Chondrocyte (in vitro differentiated cells): ENCODE results near the gene PROC. TPM values are rescaled to one million over a fixed set of nuclear protein-coding genes. Genes with fewer than 3 reads are reported as not detected.

Source experiments
- DNase-seq: peaks from one replicate; pipeline ENCODE4 v3.0.0; 2021; ENCODE audit warnings: mixed read lengths, low spot score
- H3K27ac Mint-ChIP-seq: one replicate; pipeline ENCODE4 v1.8.0; 2021; ENCODE audit warnings: mild to moderate bottlenecking, moderate library complexity, mixed read lengths; ENCODE audit not compliant: unreplicated experiment
- H3K27me3 Mint-ChIP-seq: 2 replicates; pipeline ENCODE4 v1.8.0; 2021; ENCODE audit warnings: low read depth, mixed read lengths
- H3K36me3 Mint-ChIP-seq: 2 replicates; pipeline ENCODE4 v1.8.0; 2021; ENCODE audit warnings: low read depth, mixed read lengths
- H3K4me1 Mint-ChIP-seq: 2 replicates; pipeline ENCODE4 v1.8.0; 2021; ENCODE audit warnings: low read depth, mild to moderate bottlenecking, mixed read lengths
- H3K4me3 Mint-ChIP-seq: one replicate; pipeline ENCODE4 v1.8.0; 2021; ENCODE audit warnings: mild to moderate bottlenecking, moderate library complexity, mixed read lengths; ENCODE audit not compliant: unreplicated experiment
- H3K9me3 Mint-ChIP-seq: 2 replicates; pipeline ENCODE4 v1.8.0; 2021; ENCODE audit warnings: low read depth, mixed read lengths
- total RNA-seq: library from RNA; stranded (reverse); gene quantifications from 3 replicates; pipeline ENCODE4 v1.2.1, GENCODE V29; 2021
- TF ChIP-seq, protein P1 (sequence below): fragments of 200-600 bp; sonication (generic); IDR thresholded peaks from 2 replicates; pipeline ENCODE4 v1.5.0; 2021; ENCODE audit warnings: antibody characterized with exemption, mild to moderate bottlenecking, moderate library complexity

Gene PROC
- total RNA-seq, 1 donor from 2014 or later: 2.7 TPM

DNA sequence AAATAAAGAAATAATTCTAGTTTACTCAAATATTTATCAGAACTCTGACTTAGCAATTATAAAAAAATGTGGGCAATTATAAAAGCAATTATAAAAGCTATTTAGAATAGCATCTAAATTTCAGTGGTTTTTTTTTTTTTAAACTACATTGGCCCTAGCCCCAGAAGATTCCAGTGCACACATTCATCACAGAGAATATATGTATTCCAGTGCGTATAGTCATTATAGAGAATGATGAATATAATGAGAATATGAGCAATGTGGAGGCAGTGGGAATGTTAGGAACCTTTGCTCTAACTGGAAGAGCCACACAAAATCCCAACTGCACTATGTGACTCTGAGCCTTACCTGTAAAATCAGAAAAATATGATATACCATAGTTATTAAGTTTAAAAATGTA is 41.0 kb upstream of the PROC start:
- H3K27ac Mint-ChIP-seq: no peak overlapping the region
- H3K4me1 Mint-ChIP-seq: peaks cover 32% of the 10 kb centered on the region
- no peaks in the 10 kb centered on the region for H3K27me3 Mint-ChIP-seq
- DNase-seq: no peak
- peaks cover 14% of the 10 kb centered on the region for H3K9me3 Mint-ChIP-seq
- H3K4me3 Mint-ChIP-seq: no peak overlapping the region
- TF ChIP-seq, protein P1, sequence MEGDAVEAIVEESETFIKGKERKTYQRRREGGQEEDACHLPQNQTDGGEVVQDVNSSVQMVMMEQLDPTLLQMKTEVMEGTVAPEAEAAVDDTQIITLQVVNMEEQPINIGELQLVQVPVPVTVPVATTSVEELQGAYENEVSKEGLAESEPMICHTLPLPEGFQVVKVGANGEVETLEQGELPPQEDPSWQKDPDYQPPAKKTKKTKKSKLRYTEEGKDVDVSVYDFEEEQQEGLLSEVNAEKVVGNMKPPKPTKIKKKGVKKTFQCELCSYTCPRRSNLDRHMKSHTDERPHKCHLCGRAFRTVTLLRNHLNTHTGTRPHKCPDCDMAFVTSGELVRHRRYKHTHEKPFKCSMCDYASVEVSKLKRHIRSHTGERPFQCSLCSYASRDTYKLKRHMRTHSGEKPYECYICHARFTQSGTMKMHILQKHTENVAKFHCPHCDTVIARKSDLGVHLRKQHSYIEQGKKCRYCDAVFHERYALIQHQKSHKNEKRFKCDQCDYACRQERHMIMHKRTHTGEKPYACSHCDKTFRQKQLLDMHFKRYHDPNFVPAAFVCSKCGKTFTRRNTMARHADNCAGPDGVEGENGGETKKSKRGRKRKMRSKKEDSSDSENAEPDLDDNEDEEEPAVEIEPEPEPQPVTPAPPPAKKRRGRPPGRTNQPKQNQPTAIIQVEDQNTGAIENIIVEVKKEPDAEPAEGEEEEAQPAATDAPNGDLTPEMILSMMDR: no peak
- peaks cover 2% of the 10 kb centered on the region for H3K36me3 Mint-ChIP-seq

DNA sequence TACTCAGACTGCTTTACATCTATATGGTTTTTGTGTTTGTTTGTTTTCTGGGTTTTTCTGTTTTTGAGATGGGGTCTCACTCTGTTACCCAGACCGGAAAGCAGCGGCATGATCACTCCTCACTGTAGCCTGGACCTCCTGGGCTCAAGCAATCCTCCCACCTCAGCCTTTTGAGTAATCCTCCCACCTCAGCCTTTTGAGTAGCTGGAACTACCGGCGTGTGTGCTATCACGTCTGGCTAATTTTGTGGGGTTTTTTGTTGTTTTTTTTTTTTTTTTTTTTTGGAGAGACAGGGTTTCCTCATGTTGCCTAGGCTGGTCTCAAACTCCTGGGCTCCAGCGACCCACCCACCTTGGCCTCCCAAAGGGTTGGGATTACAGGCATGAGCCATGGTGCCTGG is 39.5 kb upstream of the PROC start:
- H3K27ac Mint-ChIP-seq: no peak overlapping the region
- TF ChIP-seq, protein P1: no peak

DNA sequence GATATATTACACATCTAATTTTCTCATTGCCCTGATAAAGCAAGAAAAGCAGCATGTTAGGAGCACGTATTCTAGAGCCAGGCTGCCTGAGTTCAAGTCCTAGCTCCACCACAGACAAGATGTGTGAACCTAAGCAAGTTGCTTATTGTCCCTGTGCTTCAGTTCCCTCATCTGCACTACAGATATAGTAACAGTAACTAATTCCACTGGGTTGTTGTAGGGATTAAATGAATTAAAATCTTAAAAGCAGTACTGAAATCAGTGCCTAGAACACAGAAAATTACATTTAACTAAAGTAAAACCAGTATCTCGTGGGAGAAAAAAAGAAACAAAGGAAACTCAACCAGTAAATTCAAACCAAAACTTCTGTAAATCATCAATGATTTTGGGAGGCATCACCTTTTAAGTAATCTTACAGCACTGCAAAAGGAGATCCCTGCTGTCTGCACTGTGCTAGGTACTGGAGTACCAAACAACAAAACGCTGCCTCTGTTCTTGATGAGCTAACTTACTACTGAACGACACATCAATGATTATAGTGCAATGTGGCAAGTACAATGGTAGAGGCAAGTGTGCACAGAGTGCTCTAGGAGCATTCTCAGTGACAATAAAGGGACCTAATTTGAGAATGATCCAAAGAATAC is 38.4 kb upstream of the PROC start:
- H3K27me3 Mint-ChIP-seq: no peaks in the 10 kb centered on the region
- TF ChIP-seq, protein P1: no peak
- no peak for DNase-seq
- no peak overlapping the region for H3K27ac Mint-ChIP-seq
- H3K9me3 Mint-ChIP-seq: no peaks in the 10 kb centered on the region
- no peaks in the 10 kb centered on the region for H3K36me3 Mint-ChIP-seq
- H3K4me3 Mint-ChIP-seq: no peak overlapping the region
- peaks cover 52% of the 10 kb centered on the region for H3K4me1 Mint-ChIP-seq

More for the DNA sequence above, 39.5 kb upstream of the PROC start:
- Mint-ChIP-seq H3K4me1 (peaks cover 44% of the 10 kb centered on the region), H3K27me3 (no peaks in the 10 kb centered on the region), H3K4me3 (no peak overlapping the region), H3K9me3 (peaks cover 4% of the 10 kb centered on the region), H3K36me3 (no peaks in the 10 kb centered on the region)
- DNase-seq: no peak

DNA sequence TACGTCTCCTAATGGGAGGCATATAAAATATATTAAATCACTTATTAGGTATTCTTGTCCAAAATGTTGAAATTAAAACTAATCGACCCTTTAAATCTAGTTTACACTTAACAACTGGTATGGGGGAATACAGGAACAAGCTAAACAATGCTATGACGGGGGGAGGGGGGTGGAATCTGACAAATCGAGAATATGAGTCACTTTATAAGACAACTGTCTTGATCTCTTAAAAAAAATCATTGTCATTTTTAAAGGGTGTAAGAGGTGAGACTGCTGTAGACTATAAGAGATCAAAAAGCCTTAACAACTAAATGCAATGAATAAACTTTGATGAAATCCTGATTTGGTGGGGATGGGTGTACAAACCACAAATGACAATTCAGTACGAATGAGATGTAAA is 36.5 kb upstream of the PROC start:
- H3K36me3 Mint-ChIP-seq: no peaks in the 10 kb centered on the region
- H3K4me3 Mint-ChIP-seq: no peak overlapping the region
- no peaks in the 10 kb centered on the region for H3K27me3 Mint-ChIP-seq
- peaks cover 71% of the 10 kb centered on the region for H3K4me1 Mint-ChIP-seq
- TF ChIP-seq, protein P1: no peak
- no peak for DNase-seq
- peak overlapping the region; percentile 18 for H3K27ac Mint-ChIP-seq
- no peaks in the 10 kb centered on the region for H3K9me3 Mint-ChIP-seq

DNA sequence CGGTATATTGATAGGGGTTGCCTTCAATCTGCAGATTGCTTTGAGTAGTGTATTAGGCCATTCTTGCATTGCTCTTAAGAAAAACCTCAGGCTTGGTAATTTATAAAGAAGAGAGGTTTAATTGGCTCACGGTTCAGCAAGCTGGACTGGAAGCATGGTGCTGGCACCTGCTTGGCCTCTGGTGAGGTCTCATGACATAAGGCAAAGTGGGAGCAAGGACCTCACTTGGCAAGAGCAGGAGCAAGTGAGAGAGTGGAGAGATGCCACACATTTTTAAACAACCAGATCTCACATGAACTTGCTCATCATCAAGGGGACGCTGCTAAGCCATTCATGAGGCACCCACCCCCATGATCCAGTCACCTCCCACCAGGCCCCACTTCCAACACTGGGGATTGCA is 35.4 kb upstream of the PROC start:
- no peaks in the 10 kb centered on the region for H3K9me3 Mint-ChIP-seq
- H3K27ac Mint-ChIP-seq: no peak overlapping the region
- DNase-seq: no peak
- H3K4me1 Mint-ChIP-seq: peaks cover 70% of the 10 kb centered on the region
- TF ChIP-seq, protein P1: no peak
- no peak overlapping the region for H3K4me3 Mint-ChIP-seq
- no peaks in the 10 kb centered on the region for H3K36me3 Mint-ChIP-seq
- no peaks in the 10 kb centered on the region for H3K27me3 Mint-ChIP-seq
